GM23338 (cell line): Measurements from ENCODE around the gene STAT3. TPM values are rescaled to one million over a fixed set of nuclear protein-coding genes. Genes with fewer than 3 reads are reported as not detected.

Experiments
- ATAC-seq: fragments of 200-7000 bp; cut with Tn5 transposase; 3 replicates; pipeline ENCODE4 v1.9.1; 2020
- DNase-seq: peaks from one replicate; pipeline ENCODE4 v3.0.0-alpha.2; 2015; ENCODE audit warnings: low spot score
- H2AFZ ChIP-seq: fragments of 200-600 bp; sonication (generic); 2 replicates; pipeline ENCODE4 v1.8.0; 2016; ENCODE audit warnings: antibody characterized with exemption, mild to moderate bottlenecking, moderate library complexity
- H3F3A ChIP-seq: fragments of 200-600 bp; sonication (generic); replicated peaks from 2 replicates; pipeline ENCODE4 v1.8.0; 2017; ENCODE audit warnings: antibody characterized with exemption, mixed run types, low read depth
- H3K27ac ChIP-seq: fragments of 200-600 bp; sonication (generic); 2 replicates; pipeline ENCODE4 v1.6.1; 2016; ENCODE audit warnings: low read depth
- H3K27me3 ChIP-seq: fragments of 200-600 bp; sonication (generic); 2 replicates; pipeline ENCODE4 v1.8.0; 2016; ENCODE audit warnings: mild to moderate bottlenecking, mixed run types, moderate library complexity; ENCODE audit not compliant: insufficient read depth
- H3K36me3 ChIP-seq: fragments of 200-600 bp; sonication (generic); 2 replicates; pipeline ENCODE4 v1.8.0; 2016; ENCODE audit warnings: mild to moderate bottlenecking; ENCODE audit not compliant: insufficient read depth
- H3K4me1 ChIP-seq: fragments of 200-600 bp; sonication (generic); 2 replicates; pipeline ENCODE4 v1.8.0; 2016; ENCODE audit warnings: mild to moderate bottlenecking, moderate library complexity; ENCODE audit not compliant: insufficient read depth
- H3K4me2 ChIP-seq: fragments of 200-600 bp; sonication (generic); 2 replicates; pipeline ENCODE4 v1.7.1; 2017; ENCODE audit warnings: mixed run types
- H3K4me3 ChIP-seq: fragments of 200-600 bp; sonication (generic); 2 replicates; pipeline ENCODE4 v1.6.1; 2016; ENCODE audit warnings: mixed run types
- H3K79me2 ChIP-seq: fragments of 200-600 bp; sonication (generic); replicated peaks from 2 replicates; pipeline ENCODE4 v1.8.0; 2017; ENCODE audit warnings: mild to moderate bottlenecking; ENCODE audit not compliant: insufficient read depth
- H3K9me2 ChIP-seq: fragments of 200-600 bp; sonication (generic); 2 replicates; pipeline ENCODE4 v1.8.0; 2017; ENCODE audit not compliant: insufficient read depth
- H4K20me1 ChIP-seq: fragments of 200-600 bp; sonication (generic); replicated peaks from 2 replicates; pipeline ENCODE4 v1.8.0; 2017; ENCODE audit warnings: mild to moderate bottlenecking; ENCODE audit not compliant: insufficient read depth
- H3K27ac Mint-ChIP-seq: 2 replicates; pipeline ENCODE4 v1.8.0; 2020; ENCODE audit warnings: inconsistent platforms, mild to moderate bottlenecking, moderate library complexity, mixed read lengths
- H3K27me3 Mint-ChIP-seq: 3 replicates; pipeline ENCODE4 v1.8.0; 2022; ENCODE audit warnings: low read depth, mild to moderate bottlenecking, moderate library complexity, mixed read lengths, inconsistent platforms; ENCODE audit not compliant: insufficient read depth, poor library complexity
- H3K36me3 Mint-ChIP-seq: 3 replicates; pipeline ENCODE4 v1.8.0; 2021; ENCODE audit warnings: low read depth, mild to moderate bottlenecking, inconsistent platforms, moderate library complexity, mixed read lengths
- H3K4me1 Mint-ChIP-seq: 3 replicates; pipeline ENCODE4 v1.8.0; 2020; ENCODE audit warnings: mild to moderate bottlenecking, inconsistent platforms, mixed read lengths
- H3K4me3 Mint-ChIP-seq: 3 replicates; pipeline ENCODE4 v1.8.0; 2021; ENCODE audit warnings: moderate library complexity, mild to moderate bottlenecking, inconsistent platforms, mixed read lengths
- H3K9me3 Mint-ChIP-seq: 3 replicates; pipeline ENCODE4 v1.8.0; 2020; ENCODE audit warnings: moderate library complexity, mild to moderate bottlenecking, inconsistent platforms, mixed read lengths
- CTCF ChIP-seq, 2 experiments: fragments of 200-600 bp in 1 of 2; sonication (generic) in 1 of 2; conservative IDR thresholded peaks; 2 replicates each; pipeline versions ENCODE4 v1.5.1 to v1.6.1; 2016 to 2017; ENCODE audit warnings: antibody characterized with exemption in 2 of 2, low read depth in 2 of 2, mild to moderate bottlenecking in 2 of 2, moderate library complexity in 1 of 2
- ETS1 ChIP-seq: IDR thresholded peaks from 2 replicates; pipeline ENCODE4 v1.6.1; 2016; ENCODE audit warnings: antibody characterized with exemption
- JUNB ChIP-seq: IDR thresholded peaks from one replicate; pipeline ENCODE4 v1.6.1; 2016; ENCODE audit warnings: antibody characterized with exemption; ENCODE audit not compliant: unreplicated experiment
- NANOG ChIP-seq: IDR thresholded peaks from 2 replicates; pipeline ENCODE4 v1.6.1; 2016; ENCODE audit warnings: antibody characterized with exemption, borderline replicate concordance
- STAT1 ChIP-seq: IDR thresholded peaks from one replicate; pipeline ENCODE4 v1.6.1; 2016; ENCODE audit warnings: antibody characterized with exemption; ENCODE audit not compliant: unreplicated experiment
- ZNF331 ChIP-seq: fragments of 250-450 bp; sonication (Bioruptor Pico); IDR thresholded peaks from 2 replicates; pipeline ENCODE4 v1.5.0; 2020; ENCODE audit warnings: low read depth, mild to moderate bottlenecking, moderate library complexity
- ZNF462 ChIP-seq: fragments of 250-450 bp; sonication (Bioruptor Pico); IDR thresholded peaks from 2 replicates; pipeline ENCODE4 v1.5.0; 2020; ENCODE audit warnings: mild to moderate bottlenecking, moderate library complexity
- polyA plus RNA-seq: library from polyadenylated mRNA; unstranded; fragments of >200 nt; fragmentation: Nextera tagmentation; extraction: Ambion mirVana; gene quantifications from 2 replicates; pipeline ENCODE4 v1.2.1, GENCODE V29; 2016
- total RNA-seq: library from RNA; depleted of rRNA; stranded (reverse); fragments of >200 nt; shearing (Covaris generic); gene quantifications from 2 replicates; pipeline ENCODE4 v1.2.3, GENCODE V29; 2014

STAT3 gene
- total and polyA plus RNA-seq, 2 experiments from 2014 or later: 49.5 to 78.0 TPM

GRCh38 chr17:42333053-42333452 lies 55.2 kb downstream of the STAT3 start (continued):
- TF ChIP-seq ZNF462 (CRISPR knock-in tag): no peak
- TF ChIP-seq ZNF331 (CRISPR knock-in tag): no peak
- TF ChIP-seq STAT1: no peak

- no peaks in the 10 kb centered on the region for H3K79me2 ChIP-seq
- ATAC-seq (peak; percentile 98), DNase-seq (peak; percentile 98)
- peak overlapping the region; percentile 94 for H3K27ac ChIP-seq
- TF ChIP-seq JUNB (no peak), ETS1 (peak; percentile 25; the same call in 1 of the 2 replicates), CTCF (conservative IDR thresholded peaks at IDR 0.05; ENCODE audit: low read depth in 2 of 2) (no peak), NANOG (peak; percentile 43; the same call in 1 of the 2 replicates)
- peaks cover 16% of the 10 kb centered on the region for H3F3A ChIP-seq
- H3K4me1 ChIP-seq: peaks cover 21% of the 10 kb centered on the region
- no peaks in the 10 kb centered on the region for H4K20me1 ChIP-seq
- no peaks in the 10 kb centered on the region; the same call in 2 of the 3 replicates for H3K9me3 Mint-ChIP-seq
- peaks cover 25% of the 10 kb centered on the region for H3K36me3 ChIP-seq
- peaks cover 23% of the 10 kb centered on the region; the same call in 2 of the 3 replicates for H3K4me1 Mint-ChIP-seq
- H3K27me3 ChIP-seq: no peaks in the 10 kb centered on the region
- H3K36me3 Mint-ChIP-seq: peaks cover 72% of the 10 kb centered on the region
- peak overlapping the region; percentile 50 for H3K4me2 ChIP-seq
- peaks cover 6% of the 10 kb centered on the region for H3K27me3 Mint-ChIP-seq
- peak overlapping the region; percentile 2 for H3K4me3 ChIP-seq
- H3K27ac Mint-ChIP-seq: peak overlapping the region; percentile 99
- peak overlapping the region; percentile 60 for H3K4me3 Mint-ChIP-seq
- H2AFZ ChIP-seq: no peak overlapping the region
- H3K9me2 ChIP-seq: no peaks in the 10 kb centered on the region
Observed at GRCh38 chr17:42329025-42329976, 58.9 kb downstream of the STAT3 start.
